ENCODE measurements around the gene SLC38A10. TPM values are rescaled to one million over a fixed set of nuclear protein-coding genes. Genes with fewer than 3 reads are reported as not detected.

Gene SLC38A10
- total RNA-seq, 1 donor from 2014 or later: 116 TPM

DNA sequence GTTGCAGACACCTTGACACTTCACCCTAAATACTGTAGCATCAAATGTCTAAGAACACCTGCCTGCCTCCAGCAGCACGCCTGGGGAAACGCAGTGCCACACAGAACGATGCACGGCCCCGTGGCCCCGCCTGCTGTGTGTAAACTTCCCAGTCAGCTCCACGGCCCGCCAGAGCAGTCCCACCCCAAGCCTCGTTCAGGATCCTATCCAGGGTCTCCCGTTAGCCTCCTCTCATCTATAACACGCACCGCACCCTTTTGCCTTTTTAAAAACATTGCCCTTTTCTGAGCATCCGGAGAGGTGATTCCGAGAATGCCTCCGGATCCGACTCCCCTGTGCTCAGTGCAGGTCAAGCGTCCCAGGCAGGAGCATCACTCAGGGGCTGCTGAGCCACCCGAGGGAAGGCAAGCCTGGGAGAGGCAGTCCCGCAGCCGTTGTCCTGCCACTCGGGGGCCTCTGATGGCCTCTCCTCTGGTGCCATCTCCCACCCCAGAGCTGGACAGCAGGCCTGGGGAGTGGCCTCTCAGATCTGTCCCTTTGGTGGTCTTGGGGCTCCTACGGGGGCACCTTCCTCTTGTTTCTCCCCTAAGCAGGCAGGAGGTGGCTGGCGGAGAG, 37.9 kb upstream of the SLC38A10 start:
- no peak for DNase-seq (ENCODE audit: low spot score)
- Mint-ChIP-seq H3K4me1 (ENCODE audit: low read depth) (peaks cover 26% of the 10 kb centered on the region), H3K4me3 (ENCODE audit: unreplicated experiment) (no peak overlapping the region), H3K27ac (ENCODE audit: unreplicated experiment) (no peak overlapping the region), H3K36me3 (ENCODE audit: low read depth) (no peaks in the 10 kb centered on the region), H3K27me3 (ENCODE audit: low read depth) (no peaks in the 10 kb centered on the region), H3K9me3 (ENCODE audit: low read depth) (no peaks in the 10 kb centered on the region)
- TF ChIP-seq, protein P1, sequence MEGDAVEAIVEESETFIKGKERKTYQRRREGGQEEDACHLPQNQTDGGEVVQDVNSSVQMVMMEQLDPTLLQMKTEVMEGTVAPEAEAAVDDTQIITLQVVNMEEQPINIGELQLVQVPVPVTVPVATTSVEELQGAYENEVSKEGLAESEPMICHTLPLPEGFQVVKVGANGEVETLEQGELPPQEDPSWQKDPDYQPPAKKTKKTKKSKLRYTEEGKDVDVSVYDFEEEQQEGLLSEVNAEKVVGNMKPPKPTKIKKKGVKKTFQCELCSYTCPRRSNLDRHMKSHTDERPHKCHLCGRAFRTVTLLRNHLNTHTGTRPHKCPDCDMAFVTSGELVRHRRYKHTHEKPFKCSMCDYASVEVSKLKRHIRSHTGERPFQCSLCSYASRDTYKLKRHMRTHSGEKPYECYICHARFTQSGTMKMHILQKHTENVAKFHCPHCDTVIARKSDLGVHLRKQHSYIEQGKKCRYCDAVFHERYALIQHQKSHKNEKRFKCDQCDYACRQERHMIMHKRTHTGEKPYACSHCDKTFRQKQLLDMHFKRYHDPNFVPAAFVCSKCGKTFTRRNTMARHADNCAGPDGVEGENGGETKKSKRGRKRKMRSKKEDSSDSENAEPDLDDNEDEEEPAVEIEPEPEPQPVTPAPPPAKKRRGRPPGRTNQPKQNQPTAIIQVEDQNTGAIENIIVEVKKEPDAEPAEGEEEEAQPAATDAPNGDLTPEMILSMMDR (IDR thresholded peaks at IDR 0.05): no peak

DNA sequence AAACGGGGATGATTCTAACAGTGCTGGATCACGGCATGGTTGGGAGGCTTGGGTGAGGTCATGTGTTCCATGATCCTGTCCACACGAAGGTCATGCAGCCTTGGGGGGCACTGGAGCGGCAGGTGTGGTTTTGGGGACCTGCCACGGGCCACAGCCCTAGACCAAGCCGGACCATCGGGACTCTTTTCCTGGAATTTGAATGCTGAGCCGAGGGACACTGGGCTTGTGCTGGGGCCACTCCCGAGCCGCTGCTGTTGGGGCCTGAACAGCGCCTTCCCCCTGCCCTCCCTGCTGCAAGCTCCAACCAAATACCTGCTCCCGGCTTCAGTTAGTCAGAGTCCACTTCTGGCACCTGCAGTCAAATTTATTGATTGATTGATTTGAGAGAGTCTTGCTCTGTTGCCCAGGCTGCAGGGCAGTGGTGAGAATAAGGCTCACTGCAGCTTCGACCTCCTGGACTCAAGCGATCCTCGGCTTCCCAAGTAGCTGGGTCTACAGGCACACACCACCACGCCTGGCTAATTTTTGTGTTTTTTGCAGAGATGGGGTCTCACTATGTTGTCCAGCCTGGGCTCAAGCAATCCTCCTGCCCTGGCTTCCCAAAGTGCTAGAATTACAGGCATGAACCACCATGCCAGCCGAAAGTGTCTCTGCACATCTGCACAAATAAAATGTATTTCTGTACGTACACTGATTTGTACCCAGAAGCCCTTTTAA, 37.2 kb upstream of the SLC38A10 start:
- DNase-seq (ENCODE audit: low spot score): no peak
- H3K4me1 Mint-ChIP-seq (ENCODE audit: low read depth): peaks cover 27% of the 10 kb centered on the region
- TF ChIP-seq, protein P1 (IDR thresholded peaks at IDR 0.05): no peak
- no peaks in the 10 kb centered on the region for H3K27me3 Mint-ChIP-seq (ENCODE audit: low read depth)
- no peak overlapping the region for H3K4me3 Mint-ChIP-seq (ENCODE audit: unreplicated experiment)
- H3K36me3 Mint-ChIP-seq (ENCODE audit: low read depth): no peaks in the 10 kb centered on the region
- no peak overlapping the region for H3K27ac Mint-ChIP-seq (ENCODE audit: unreplicated experiment)
- no peaks in the 10 kb centered on the region for H3K9me3 Mint-ChIP-seq (ENCODE audit: low read depth)

DNA sequence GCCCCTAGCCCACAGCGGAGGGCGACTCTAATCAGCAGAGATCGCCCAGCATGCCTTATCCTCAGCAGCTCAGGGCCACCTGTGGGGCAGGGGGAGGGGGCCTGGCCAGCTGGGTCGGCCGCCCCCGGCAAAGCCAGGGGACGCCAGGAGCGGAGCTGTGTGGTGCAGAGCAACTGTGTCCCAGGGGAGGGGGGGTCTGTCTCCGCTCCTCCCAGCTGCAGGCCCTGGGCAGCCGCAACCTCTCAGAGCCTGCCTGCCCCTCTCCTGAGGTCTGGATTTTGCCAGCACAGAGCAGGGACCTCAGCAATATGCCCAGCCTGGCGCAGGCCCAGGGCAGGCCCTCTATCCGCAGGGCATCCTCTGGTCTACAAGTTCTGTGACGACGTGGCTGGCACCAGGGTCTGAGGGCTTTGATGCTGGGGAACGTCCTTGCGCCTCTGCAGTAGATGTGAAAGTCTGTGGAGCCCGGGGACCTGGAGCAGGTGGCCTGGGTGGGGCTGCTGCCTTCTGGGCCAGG, 36.5 kb upstream of the SLC38A10 start:
- Mint-ChIP-seq H3K36me3 (ENCODE audit: low read depth) (no peaks in the 10 kb centered on the region), H3K4me1 (ENCODE audit: low read depth) (peaks cover 33% of the 10 kb centered on the region), H3K4me3 (ENCODE audit: unreplicated experiment) (no peak overlapping the region), H3K27me3 (ENCODE audit: low read depth) (no peaks in the 10 kb centered on the region), H3K9me3 (ENCODE audit: low read depth) (no peaks in the 10 kb centered on the region), H3K27ac (ENCODE audit: unreplicated experiment) (no peak overlapping the region)
- no peak for DNase-seq (ENCODE audit: low spot score)
- TF ChIP-seq, protein P1 (IDR thresholded peaks at IDR 0.05): no peak

DNA sequence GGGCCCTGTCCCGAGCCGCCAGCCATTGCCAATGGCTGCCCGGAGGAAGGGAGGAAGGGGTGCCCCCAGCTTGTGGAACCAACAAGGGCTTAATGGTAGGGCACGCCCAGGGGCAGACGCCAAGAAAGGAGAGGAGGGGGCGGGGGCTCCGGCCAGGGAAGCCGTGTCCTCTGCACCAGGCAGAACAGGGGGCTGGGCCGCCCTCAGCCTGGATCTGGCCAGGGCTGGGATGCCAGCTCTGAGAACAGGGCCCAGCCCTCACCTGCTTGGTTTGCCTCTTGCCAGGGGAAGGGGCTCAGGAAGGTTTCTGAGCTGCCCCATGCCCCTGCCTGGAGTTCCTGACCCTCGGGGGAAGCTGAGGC, 35.8 kb upstream of the SLC38A10 start:
- H3K4me3 Mint-ChIP-seq (ENCODE audit: unreplicated experiment): no peak overlapping the region
- TF ChIP-seq, protein P1 (IDR thresholded peaks at IDR 0.05): no peak
- no peak overlapping the region for H3K27ac Mint-ChIP-seq (ENCODE audit: unreplicated experiment)
- no peaks in the 10 kb centered on the region for H3K9me3 Mint-ChIP-seq (ENCODE audit: low read depth)
- H3K36me3 Mint-ChIP-seq (ENCODE audit: low read depth): no peaks in the 10 kb centered on the region
- peaks cover 33% of the 10 kb centered on the region for H3K4me1 Mint-ChIP-seq (ENCODE audit: low read depth)
- no peaks in the 10 kb centered on the region for H3K27me3 Mint-ChIP-seq (ENCODE audit: low read depth)
- no peak for DNase-seq (ENCODE audit: low spot score)

DNA sequence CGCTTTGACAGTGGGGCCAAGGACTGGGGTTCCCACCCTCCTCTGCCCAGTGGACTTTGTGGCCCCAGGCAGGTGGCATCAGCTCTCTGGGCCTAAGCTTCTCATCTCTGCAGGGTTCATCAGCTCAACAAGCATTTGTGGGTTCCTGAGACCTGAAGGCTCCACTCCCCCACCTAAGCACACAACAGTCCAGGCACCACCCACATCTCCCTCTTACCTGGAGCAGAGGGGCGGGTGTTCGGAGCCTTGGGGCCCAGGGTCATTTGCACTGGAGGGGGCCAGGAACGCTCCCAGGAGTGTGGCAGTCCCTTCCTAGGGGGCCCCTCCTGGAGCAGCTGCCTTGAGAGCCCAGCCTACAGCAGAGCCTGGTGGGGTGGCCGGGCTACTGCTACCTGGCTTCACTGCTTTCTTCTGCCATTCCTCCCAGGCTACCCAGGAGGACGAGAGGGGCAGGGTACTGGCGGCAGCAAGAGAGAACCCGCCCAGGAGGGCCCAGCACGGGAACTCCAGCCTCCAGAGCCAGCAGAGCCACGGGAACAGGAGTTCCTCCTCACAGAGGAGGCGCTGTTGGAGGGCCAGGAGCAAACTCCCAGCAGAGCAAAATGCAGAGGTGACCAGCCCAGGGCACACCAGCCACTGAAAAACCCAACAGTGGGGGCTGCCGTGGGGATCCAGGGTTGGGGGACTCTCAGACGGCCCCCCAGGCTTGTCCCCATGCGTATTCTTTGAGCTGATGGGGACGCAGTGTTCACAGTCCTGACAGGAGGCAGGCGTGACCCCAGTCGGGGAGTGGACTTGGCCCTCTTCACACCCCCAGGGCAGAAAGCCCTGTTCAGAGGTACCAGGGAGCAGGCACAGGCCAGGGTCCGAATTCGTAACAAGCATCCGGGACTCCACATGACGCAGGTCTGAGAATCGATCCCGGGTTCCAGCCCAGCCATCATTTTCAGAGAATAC, 35.1 kb upstream of the SLC38A10 start:
- H3K27ac Mint-ChIP-seq (ENCODE audit: unreplicated experiment): peak overlapping the region; percentile 41
- no peaks in the 10 kb centered on the region for H3K27me3 Mint-ChIP-seq (ENCODE audit: low read depth)
- H3K4me1 Mint-ChIP-seq (ENCODE audit: low read depth): peaks cover 33% of the 10 kb centered on the region
- H3K4me3 Mint-ChIP-seq (ENCODE audit: unreplicated experiment): no peak overlapping the region
- TF ChIP-seq, protein P1 (IDR thresholded peaks at IDR 0.05): peak; percentile 48
- no peaks in the 10 kb centered on the region for H3K9me3 Mint-ChIP-seq (ENCODE audit: low read depth)
- DNase-seq (ENCODE audit: low spot score): no peak
- H3K36me3 Mint-ChIP-seq (ENCODE audit: low read depth): no peaks in the 10 kb centered on the region
